GM12878 (cell line): ENCODE data around the gene DDIT4. TPM values are rescaled to one million over a fixed set of nuclear protein-coding genes. Genes with fewer than 3 reads are reported as not detected.
A peak's percentile ranks its signal among the peaks of the same experiment; 100 is the strongest.

Experiments
- ATAC-seq: fragments of 200-7000 bp; cut with Tn5 transposase; 3 replicates; pipeline ENCODE4 v1.9.1; 2020; ENCODE audit warnings: mild to moderate bottlenecking, moderate library complexity
- BruUV-seq: library from RNA; stranded (reverse); fragments of 400-500 nt; replicated peaks from 2 replicates; lab custom pipeline; 2021; lab: Mats Ljungman, UMichigan
- CTCF ChIA-PET: fragments of 300-600 bp; sonication (Branson Sonifier 250); formaldehyde crosslinking; extraction: SDS; loops from one replicate; lab custom pipeline; 2021; ENCODE audit warnings: inconsistent platforms; lab: Yijun Ruan, JAX
- POLR2A ChIA-PET: fragments of 350-600 bp; formaldehyde crosslinking; extraction: SDS; loops from one replicate; lab custom pipeline; 2021; ENCODE audit warnings: inconsistent platforms; lab: Charles Lee
- RAD21 ChIA-PET: fragments of 300-600 bp; sonication (Branson Sonifier 250); formaldehyde crosslinking; loops from one replicate; lab custom pipeline; 2023; ENCODE audit warnings: antibody characterized with exemption; ENCODE audit not compliant: unreplicated experiment; lab: Charles Lee
- SMC1A ChIA-PET: fragments of 300-600 bp; sonication (Branson Sonifier 250); formaldehyde crosslinking; loops from one replicate; lab custom pipeline; 2023; ENCODE audit not compliant: unreplicated experiment, uncharacterized antibody; lab: Charles Lee
- DNase-seq: peaks from one replicate; pipeline ENCODE4 v3.0.0-alpha.2; 2011; ENCODE audit warnings: low read depth, low spot score
- FAIRE-seq: peaks from 3 replicates; lab custom pipeline; 2011; peaks lifted over from hg19 to GRCh38; lab: Jason Lieb, UNC
- H2AFZ ChIP-seq: 2 replicates; pipeline ENCODE4 v1.6.0; 2011; ENCODE audit warnings: low read depth, low read length, control low read depth; ENCODE audit not compliant: control insufficient read depth
- H3K27ac ChIP-seq: 2 replicates; pipeline ENCODE4 v1.5.1; 2011; ENCODE audit warnings: control low read depth; ENCODE audit not compliant: control insufficient read depth, insufficient read depth
- H3K27me3 ChIP-seq, 2 experiments: replicated peaks in 1 of 2; 2 replicates each; pipeline versions ENCODE4 v1.6.0 to v1.6.1; 2011; ENCODE audit warnings: low read length in 1 of 2; ENCODE audit not compliant: control insufficient read depth in 2 of 2, insufficient read depth in 2 of 2
- H3K36me3 ChIP-seq, 2 experiments: 2 replicates each; pipeline ENCODE4 v1.5.1; 2011; ENCODE audit warnings: low read length in 1 of 2; ENCODE audit not compliant: control insufficient read depth in 2 of 2, insufficient read depth in 2 of 2
- H3K4me1 ChIP-seq: 2 replicates; pipeline ENCODE4 v1.6.1; 2011; ENCODE audit warnings: mild to moderate bottlenecking, low read length, moderate library complexity, mixed read lengths; ENCODE audit not compliant: control insufficient read depth, insufficient read depth
- H3K4me2 ChIP-seq: 2 replicates; pipeline ENCODE4 v1.6.0; 2011; ENCODE audit warnings: control low read depth; ENCODE audit not compliant: control insufficient read depth, insufficient read depth
- H3K4me3 ChIP-seq: fragments of 200-600 bp; sonication (generic); 2 replicates; pipeline ENCODE4 v1.5.1; 2016
- H3K79me2 ChIP-seq: 2 replicates; pipeline ENCODE4 v1.6.0; 2011; ENCODE audit warnings: low read length; ENCODE audit not compliant: control insufficient read depth, insufficient read depth
- H3K9ac ChIP-seq: 2 replicates; pipeline ENCODE4 v1.8.0; 2011; ENCODE audit warnings: low read length, control low read depth, mixed read lengths; ENCODE audit not compliant: control insufficient read depth, insufficient read depth
- H3K9me3 ChIP-seq: replicated peaks from 3 replicates; pipeline ENCODE4 v1.5.1; 2011; ENCODE audit warnings: mild to moderate bottlenecking, low read length; ENCODE audit not compliant: control insufficient read depth, insufficient read depth
- H4K20me1 ChIP-seq: 2 replicates; pipeline ENCODE4 v1.6.0; 2011; ENCODE audit not compliant: control insufficient read depth, insufficient read depth
- ATF2 ChIP-seq: IDR thresholded peaks from 2 replicates; pipeline ENCODE4 v1.6.1; 2012; ENCODE audit warnings: low read length, inconsistent platforms
- BCL3 ChIP-seq: IDR thresholded peaks from 2 replicates; pipeline ENCODE4 v1.6.1; 2011; ENCODE audit warnings: borderline replicate concordance, low read depth, mild to moderate bottlenecking, moderate library complexity, low read length; ENCODE audit not compliant: insufficient read depth, poor library complexity, severe bottlenecking
- CREB1 ChIP-seq: IDR thresholded peaks from 2 replicates; pipeline ENCODE4 v1.6.1; 2012; ENCODE audit warnings: low read depth, mild to moderate bottlenecking, inconsistent platforms
- CREM ChIP-seq: IDR thresholded peaks from 2 replicates; pipeline ENCODE4 v1.6.1; 2014; ENCODE audit warnings: antibody characterized with exemption, low read depth
- EED ChIP-seq: sonication (generic); IDR thresholded peaks from 2 replicates; pipeline ENCODE4 v1.6.1; 2016; ENCODE audit warnings: antibody characterized with exemption, low read depth
- ETV6 ChIP-seq, 2 experiments: fragments of 450-650 bp in 1 of 2; IDR thresholded peaks in 1 of 2; conservative IDR thresholded peaks in 1 of 2; 2 replicates each; pipeline ENCODE4 v1.6.1; 2014; ENCODE audit warnings: antibody characterized with exemption in 1 of 2, borderline replicate concordance in 1 of 2, low read depth in 1 of 2, mild to moderate bottlenecking in 1 of 2, moderate library complexity in 1 of 2
- EZH2 ChIP-seq: IDR thresholded peaks from 2 replicates; pipeline ENCODE4 v1.6.1; 2012; ENCODE audit warnings: low read depth, mild to moderate bottlenecking, control low read depth, inconsistent platforms, low read length, borderline replicate concordance; ENCODE audit not compliant: control insufficient read depth
- FOXM1 ChIP-seq: IDR thresholded peaks from 2 replicates; pipeline ENCODE4 v1.6.1; 2012; ENCODE audit warnings: low read depth, mild to moderate bottlenecking, inconsistent platforms, low read length, moderate library complexity
- IKZF2 ChIP-seq, 2 experiments: fragments of 450-650 bp; IDR thresholded peaks; 2 replicates each; pipeline ENCODE4 v1.6.1; 2017; ENCODE audit warnings: mild to moderate bottlenecking in 2 of 2, moderate library complexity in 2 of 2
- JUNB ChIP-seq: IDR thresholded peaks from 2 replicates; pipeline ENCODE4 v1.6.1; 2016; ENCODE audit warnings: antibody characterized with exemption, mild to moderate bottlenecking
- NFIC ChIP-seq: IDR thresholded peaks from 2 replicates; pipeline ENCODE4 v1.6.1; 2012; ENCODE audit warnings: low read depth, mild to moderate bottlenecking, inconsistent platforms, low read length, moderate library complexity
- RCOR1 ChIP-seq: conservative IDR thresholded peaks from 2 replicates; pipeline ENCODE4 v1.6.1; 2012; ENCODE audit warnings: low read depth, low read length, improper control_type of control experiment
- RUNX3 ChIP-seq: IDR thresholded peaks from 2 replicates; pipeline ENCODE4 v1.6.1; 2012; ENCODE audit warnings: low read length, inconsistent platforms
- SRF ChIP-seq, 2 experiments: IDR thresholded peaks; 2 replicates each; pipeline ENCODE4 v1.6.1; 2011; ENCODE audit warnings: low read depth in 2 of 2, low read length in 2 of 2, mild to moderate bottlenecking in 1 of 2, moderate library complexity in 1 of 2
- TCF3 ChIP-seq: IDR thresholded peaks from 2 replicates; pipeline ENCODE4 v1.6.1; 2012; ENCODE audit warnings: low read depth, mild to moderate bottlenecking, low read length, borderline replicate concordance; ENCODE audit not compliant: insufficient read depth
- WGBS: methylation state at CpG from one replicate; pipeline ENCODE4 v1.1.6; 2016; ENCODE audit warnings: low lambda C conversion rate; ENCODE audit not compliant: insufficient replicate concordance, insufficient coverage; ENCODE audit errors: missing lambda C conversion rate; 5-methylcytosine and 5-hydroxymethylcytosine counted together
- in situ Hi-C: fragments of 300-500 bp; cut with MboI; formaldehyde crosslinking; loops from 9 replicates; pipeline ENCODE4 v1.14.3; 2018; ENCODE audit warnings: mixed read lengths
- intact Hi-C: fragments of 100-400 bp; cut with micrococcal nuclease; formaldehyde crosslinking; loops from one replicate; pipeline ENCODE4 v1.14.2; 2022; ENCODE audit not compliant: unreplicated experiment
- polyA plus RNA-seq, 11 experiments: library from polyadenylated mRNA; depleted of rRNA in 4 of 11; unstranded in 6 of 11; stranded (reverse) in 5 of 11; fragments of >200 nt; fragmentation: Nextera tagmentation in 4 of 11; fragmentation: Illumina TruSeq in 1 of 11; extraction: Ambion mirVana in 4 of 11; extraction: Trizol in 1 of 11; gene quantifications; 1 replicate in 1 of 11; 2 replicates in 10 of 11; pipeline versions ENCODE4 v1.2.1 to v1.2.3, GENCODE V29; 2011 to 2016; ENCODE audit warnings: inconsistent platforms in 2 of 11, missing spikeins in 2 of 11, low read depth in 1 of 11
- total RNA-seq, 4 experiments: library from RNA; depleted of rRNA in 3 of 4; stranded (reverse); fragments of >200 nt in 3 of 4; fragmentation: Illumina TruSeq in 1 of 4; extraction: Trizol in 1 of 4; gene quantifications; 2 replicates each; pipeline versions ENCODE4 v1.2.1 to v1.2.3, GENCODE V29; 2013 to 2021
- TF ChIP-seq, protein P1 (sequence below): fragments of 450-650 bp; IDR thresholded peaks from 2 replicates; pipeline ENCODE4 v1.6.1; 2016; ENCODE audit warnings: mild to moderate bottlenecking

Gene DDIT4
- total and polyA plus RNA-seq, 10 of the 15 experiments (the other 5 are each of a cell fraction or from before 2014, with no cell fraction given), result 2.1 to 277 (median 183) TPM

GRCh38 chr10:72292223-72292691, 18.5 kb downstream of the DDIT4 start:
- Histone ChIP-seq H3K27ac (peak overlapping the region; percentile 54), H3K9ac (no peak overlapping the region), H4K20me1 (no peaks in the 10 kb centered on the region), H3K4me2 (peak overlapping the region; percentile 39), H3K4me3 (no peak overlapping the region), H3K4me1 (peaks cover 49% of the 10 kb centered on the region), H3K9me3 (no peaks in the 10 kb centered on the region), H3K27me3 (no peaks in the 10 kb centered on the region), H2AFZ (peak overlapping the region; percentile 44; the same call in 1 of the 2 replicates), H3K79me2 (peaks cover 4% of the 10 kb centered on the region), H3K36me3 (no peaks in the 10 kb centered on the region)
- no TSS peak for BruUV-seq
- CTCF ChIA-PET, result interaction anchor here (0.6 to 2.7 kb wide), 10 partner anchors 9 to 160 kb away, joined by 3 to 10 read pairs (median 5); partner anchors contain the start of gene DDIT4
- SMC1A ChIA-PET, result interaction anchor here (0.6 to 5.8 kb wide), 13 partner anchors 12 to 74 kb away, joined by 3 to 43 read pairs (median 4); partner anchors contain the start of gene DDIT4
- RAD21 ChIA-PET, result interaction anchor here (0.7 to 2.1 kb wide), 10 partner anchors 12 to 244 kb away, joined by 3 to 10 read pairs (median 3); no protein-coding TSS in a partner anchor
- intact Hi-C loops (no loop called here), in situ Hi-C loops (no loop called here)
- POLR2A ChIA-PET, result interaction anchor here (0.5 to 5.0 kb wide), 9 partner anchors 9 to 33 kb away, joined by 3 to 36 read pairs (median 4); partner anchors contain the start of gene DDIT4
- 20% methylated on average over 6 of the region's 6 CpGs for WGBS
- DNase-seq, result no peak
- no peak for FAIRE-seq
- ATAC-seq, result peak; percentile 8; the same call in 2 of the 3 replicates
- TF ChIP-seq IKZF2 (IDR thresholded peaks at IDR 0.05) (peak; percentile 72 to 74; a peak in 3 of 4 replicates), EED (peak; percentile 99), RCOR1 (no peak), CREM (peak; percentile 74; the same call in 1 of the 2 replicates), ETV6 (conservative IDR thresholded peaks at IDR 0.05 in 1 of 2, IDR thresholded peaks at IDR 0.05 in 1 of 2; ENCODE audit: borderline replicate concordance in 1 of 2, low read depth in 1 of 2) (peak in 1 of 2 experiments; percentile 59; a peak in 1 of 4 replicates), BCL3 (peak; percentile 48), ATF2 (peak; percentile 60; the same call in 1 of the 2 replicates), CREB1 (0 out of 2 replicates have a peak, but pooled peaks have one; percentile 21), NFIC (peak; percentile 75; the same call in 1 of the 2 replicates), JUNB (peak; percentile 92), FOXM1 (peak; percentile 39; the same call in 1 of the 2 replicates), EZH2 (no peak), TCF3 (0 out of 2 replicates have a peak, but pooled peaks have one; percentile 22), SRF (IDR thresholded peaks at IDR 0.05; ENCODE audit: low read depth in 2 of 2, low read length in 2 of 2) (0 out of 4 replicates have a peak, but pooled peaks of 1 of the 2 experiments have one; percentile 1), RUNX3 (peak; percentile 63)
- TF ChIP-seq, protein P1, sequence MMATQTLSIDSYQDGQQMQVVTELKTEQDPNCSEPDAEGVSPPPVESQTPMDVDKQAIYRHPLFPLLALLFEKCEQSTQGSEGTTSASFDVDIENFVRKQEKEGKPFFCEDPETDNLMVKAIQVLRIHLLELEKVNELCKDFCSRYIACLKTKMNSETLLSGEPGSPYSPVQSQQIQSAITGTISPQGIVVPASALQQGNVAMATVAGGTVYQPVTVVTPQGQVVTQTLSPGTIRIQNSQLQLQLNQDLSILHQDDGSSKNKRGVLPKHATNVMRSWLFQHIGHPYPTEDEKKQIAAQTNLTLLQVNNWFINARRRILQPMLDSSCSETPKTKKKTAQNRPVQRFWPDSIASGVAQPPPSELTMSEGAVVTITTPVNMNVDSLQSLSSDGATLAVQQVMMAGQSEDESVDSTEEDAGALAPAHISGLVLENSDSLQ, result peak; percentile 87
